Natural killer cell (primary cell): ENCODE data around the gene NEU4. TPM values are rescaled to one million over a fixed set of nuclear protein-coding genes. Genes with fewer than 3 reads are reported as not detected.
A peak's percentile ranks its signal among the peaks of the same experiment; 100 is the strongest.

ENCODE experiments used
- ATAC-seq, 3 donors: fragments of 150-1000 bp in 2 of 3; fragments of 200-7000 bp in 1 of 3; cut with Tn5 transposase; 1 replicate in 1 of 3; 2 replicates in 2 of 3; pipeline ENCODE4 v1.10.0; 2021; ENCODE audit warnings: mild to moderate bottlenecking in 2 of 3, moderate library complexity in 2 of 3
- DNase-seq, 2 donors: peaks; one replicate each; pipeline versions ENCODE4 v3.0.0 to v3.0.0-alpha.2; 2013 to 2021; ENCODE audit warnings: mixed read lengths in 1 of 2
- H3K27ac ChIP-seq: one replicate; pipeline ENCODE4 v1.5.1; 2013; ENCODE audit warnings: mild to moderate bottlenecking, low read length
- H3K27me3 ChIP-seq: one replicate; pipeline ENCODE4 v1.6.1; 2013; ENCODE audit warnings: low read length; ENCODE audit not compliant: control insufficient read depth, insufficient read depth
- H3K36me3 ChIP-seq: one replicate; pipeline ENCODE4 v1.6.1; 2013; ENCODE audit warnings: low read length; ENCODE audit not compliant: control insufficient read depth, insufficient read depth
- H3K4me1 ChIP-seq: one replicate; pipeline ENCODE4 v1.6.1; 2013; ENCODE audit warnings: low read length; ENCODE audit not compliant: control insufficient read depth, insufficient read depth
- H3K4me3 ChIP-seq: one replicate; pipeline ENCODE4 v1.5.1; 2013; ENCODE audit warnings: low read length
- H3K9me3 ChIP-seq: one replicate; pipeline ENCODE4 v1.6.1; 2013; ENCODE audit warnings: low read length; ENCODE audit not compliant: control insufficient read depth, insufficient read depth
- H3K27ac Mint-ChIP-seq, 2 donors: one replicate each; pipeline ENCODE4 v1.8.0; 2022; ENCODE audit warnings: mild to moderate bottlenecking in 2 of 2, mixed read lengths in 2 of 2, moderate library complexity in 1 of 2
- H3K27me3 Mint-ChIP-seq, 2 donors: one replicate each; pipeline ENCODE4 v1.8.0; 2022; ENCODE audit warnings: low read depth in 2 of 2, mixed read lengths in 2 of 2
- H3K36me3 Mint-ChIP-seq: one replicate; pipeline ENCODE4 v1.8.0; 2022; ENCODE audit warnings: mixed read lengths
- H3K4me1 Mint-ChIP-seq, 2 donors: one replicate each; pipeline ENCODE4 v1.8.0; 2022; ENCODE audit warnings: mixed read lengths in 2 of 2
- H3K4me3 Mint-ChIP-seq: one replicate; pipeline ENCODE4 v1.8.0; 2022; ENCODE audit warnings: mild to moderate bottlenecking, moderate library complexity, mixed read lengths
- H3K9me3 Mint-ChIP-seq, 2 donors: one replicate each; pipeline ENCODE4 v1.8.0; 2022; ENCODE audit warnings: mixed read lengths in 2 of 2
- WGBS: methylation state at CpG from one replicate; pipeline ENCODE4 v1.1.7; 2013; ENCODE audit warnings: missing lambda C conversion rate; ENCODE audit not compliant: insufficient coverage; 5-methylcytosine and 5-hydroxymethylcytosine counted together
- intact Hi-C: fragments of 100-400 bp; cut with micrococcal nuclease; formaldehyde crosslinking; loops from one replicate; pipeline ENCODE4 v1.14.2; 2022
- total RNA-seq, 4 donors: library from RNA; stranded (reverse); fragments of 120-200 nt in 1 of 4; gene quantifications; one replicate each; pipeline versions ENCODE4 v1.2.3 to v1.2.4, GENCODE V29; 2013 to 2022
- TF ChIP-seq, protein P1 (sequence below): fragments of 200-600 bp; IDR thresholded peaks from one replicate; pipeline ENCODE4 v1.8.0; 2022; ENCODE audit warnings: antibody characterized with exemption

NEU4 gene
- total RNA-seq, 3 donors from 2014 or later (not counting 1 experiment from before 2014, with no cell fraction given): 0.39 to 6.6 (median 2.2) TPM

DNA sequence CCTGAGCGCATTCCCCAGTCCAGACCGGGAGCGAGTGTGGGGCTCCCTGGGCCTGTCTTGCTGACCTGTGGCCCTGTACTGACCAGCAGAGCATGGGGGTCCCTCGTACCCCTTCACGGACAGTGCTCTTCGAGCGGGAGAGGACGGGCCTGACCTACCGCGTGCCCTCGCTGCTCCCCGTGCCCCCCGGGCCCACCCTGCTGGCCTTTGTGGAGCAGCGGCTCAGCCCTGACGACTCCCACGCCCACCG is 5.3 kb downstream of the NEU4 start:
- ATAC-seq: no peak
- no peaks in the 10 kb centered on the region for H3K9me3 Mint-ChIP-seq
- H3K27me3 Mint-ChIP-seq: peaks cover 0 to 5% of the 10 kb centered on the region in 2 donors
- Histone ChIP-seq H3K4me1 (peaks cover 14% of the 10 kb centered on the region), H3K9me3 (no peaks in the 10 kb centered on the region), H3K36me3 (no peaks in the 10 kb centered on the region), H3K27ac (no peak overlapping the region), H3K4me3 (no peak overlapping the region), H3K27me3 (no peaks in the 10 kb centered on the region)
- no peak for DNase-seq
- intact Hi-C loops: no loop called here
- peaks cover 7 to 16% of the 10 kb centered on the region in 2 donors for H3K4me1 Mint-ChIP-seq
- TF ChIP-seq, protein P1, sequence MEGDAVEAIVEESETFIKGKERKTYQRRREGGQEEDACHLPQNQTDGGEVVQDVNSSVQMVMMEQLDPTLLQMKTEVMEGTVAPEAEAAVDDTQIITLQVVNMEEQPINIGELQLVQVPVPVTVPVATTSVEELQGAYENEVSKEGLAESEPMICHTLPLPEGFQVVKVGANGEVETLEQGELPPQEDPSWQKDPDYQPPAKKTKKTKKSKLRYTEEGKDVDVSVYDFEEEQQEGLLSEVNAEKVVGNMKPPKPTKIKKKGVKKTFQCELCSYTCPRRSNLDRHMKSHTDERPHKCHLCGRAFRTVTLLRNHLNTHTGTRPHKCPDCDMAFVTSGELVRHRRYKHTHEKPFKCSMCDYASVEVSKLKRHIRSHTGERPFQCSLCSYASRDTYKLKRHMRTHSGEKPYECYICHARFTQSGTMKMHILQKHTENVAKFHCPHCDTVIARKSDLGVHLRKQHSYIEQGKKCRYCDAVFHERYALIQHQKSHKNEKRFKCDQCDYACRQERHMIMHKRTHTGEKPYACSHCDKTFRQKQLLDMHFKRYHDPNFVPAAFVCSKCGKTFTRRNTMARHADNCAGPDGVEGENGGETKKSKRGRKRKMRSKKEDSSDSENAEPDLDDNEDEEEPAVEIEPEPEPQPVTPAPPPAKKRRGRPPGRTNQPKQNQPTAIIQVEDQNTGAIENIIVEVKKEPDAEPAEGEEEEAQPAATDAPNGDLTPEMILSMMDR: no peak
- H3K27ac Mint-ChIP-seq: no peak overlapping the region
- 95% methylated on average over 17 of the region's 17 CpGs for WGBS
- no peaks in the 10 kb centered on the region for H3K36me3 Mint-ChIP-seq
- no peak overlapping the region for H3K4me3 Mint-ChIP-seq

DNA sequence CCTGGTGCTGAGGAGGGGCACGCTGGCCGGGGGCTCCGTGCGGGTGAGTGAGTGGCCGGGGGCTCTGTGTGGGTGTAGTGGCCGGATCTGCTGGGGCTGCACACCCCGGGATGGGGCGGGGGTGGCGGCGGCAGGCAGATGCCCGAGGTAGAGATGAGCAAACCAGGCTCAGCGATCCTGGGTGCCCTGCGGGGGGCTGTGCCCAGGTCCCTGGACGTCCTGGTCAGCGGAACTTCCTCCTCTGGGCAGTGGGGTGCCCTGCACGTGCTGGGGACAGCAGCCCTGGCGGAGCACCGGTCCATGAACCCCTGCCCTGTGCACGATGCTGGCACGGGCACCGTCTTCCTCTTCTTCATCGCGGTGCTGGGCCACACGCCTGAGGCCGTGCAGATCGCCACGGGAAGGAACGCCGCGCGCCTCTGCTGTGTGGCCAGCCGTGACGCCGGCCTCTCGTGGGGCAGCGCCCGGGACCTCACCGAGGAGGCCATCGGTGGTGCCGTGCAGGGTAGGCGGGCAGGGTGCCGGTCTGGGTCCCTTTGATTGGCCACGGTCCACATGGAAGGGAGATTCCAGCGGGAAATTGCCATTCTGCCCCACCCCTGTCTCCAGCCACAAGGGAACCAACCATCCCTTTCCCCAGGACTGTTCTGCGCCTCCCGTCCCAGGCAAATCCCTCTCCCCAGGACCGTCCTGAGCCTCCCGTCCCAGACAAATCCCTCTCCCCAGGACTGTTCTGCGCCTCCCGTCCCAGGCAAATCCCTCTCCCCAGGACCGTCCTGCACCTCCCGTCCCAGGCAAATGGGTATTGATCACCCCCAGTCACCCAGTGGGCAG is 5.9 kb downstream of the NEU4 start:
- ATAC-seq (no peak), DNase-seq (no peak)
- Mint-ChIP-seq H3K4me1 (peaks cover 7 to 16% of the 10 kb centered on the region in 2 donors), H3K4me3 (no peak overlapping the region), H3K27me3 (peaks cover 0 to 5% of the 10 kb centered on the region in 2 donors), H3K27ac (no peak overlapping the region), H3K36me3 (no peaks in the 10 kb centered on the region), H3K9me3 (no peaks in the 10 kb centered on the region)
- Histone ChIP-seq H3K4me3 (no peak overlapping the region), H3K4me1 (peaks cover 14% of the 10 kb centered on the region), H3K9me3 (no peaks in the 10 kb centered on the region), H3K27ac (no peak overlapping the region), H3K27me3 (no peaks in the 10 kb centered on the region), H3K36me3 (no peaks in the 10 kb centered on the region)
- TF ChIP-seq, protein P1: no peak
- intact Hi-C loops: no loop called here
- WGBS: 90% methylated on average over 52 of the region's 52 CpGs

DNA sequence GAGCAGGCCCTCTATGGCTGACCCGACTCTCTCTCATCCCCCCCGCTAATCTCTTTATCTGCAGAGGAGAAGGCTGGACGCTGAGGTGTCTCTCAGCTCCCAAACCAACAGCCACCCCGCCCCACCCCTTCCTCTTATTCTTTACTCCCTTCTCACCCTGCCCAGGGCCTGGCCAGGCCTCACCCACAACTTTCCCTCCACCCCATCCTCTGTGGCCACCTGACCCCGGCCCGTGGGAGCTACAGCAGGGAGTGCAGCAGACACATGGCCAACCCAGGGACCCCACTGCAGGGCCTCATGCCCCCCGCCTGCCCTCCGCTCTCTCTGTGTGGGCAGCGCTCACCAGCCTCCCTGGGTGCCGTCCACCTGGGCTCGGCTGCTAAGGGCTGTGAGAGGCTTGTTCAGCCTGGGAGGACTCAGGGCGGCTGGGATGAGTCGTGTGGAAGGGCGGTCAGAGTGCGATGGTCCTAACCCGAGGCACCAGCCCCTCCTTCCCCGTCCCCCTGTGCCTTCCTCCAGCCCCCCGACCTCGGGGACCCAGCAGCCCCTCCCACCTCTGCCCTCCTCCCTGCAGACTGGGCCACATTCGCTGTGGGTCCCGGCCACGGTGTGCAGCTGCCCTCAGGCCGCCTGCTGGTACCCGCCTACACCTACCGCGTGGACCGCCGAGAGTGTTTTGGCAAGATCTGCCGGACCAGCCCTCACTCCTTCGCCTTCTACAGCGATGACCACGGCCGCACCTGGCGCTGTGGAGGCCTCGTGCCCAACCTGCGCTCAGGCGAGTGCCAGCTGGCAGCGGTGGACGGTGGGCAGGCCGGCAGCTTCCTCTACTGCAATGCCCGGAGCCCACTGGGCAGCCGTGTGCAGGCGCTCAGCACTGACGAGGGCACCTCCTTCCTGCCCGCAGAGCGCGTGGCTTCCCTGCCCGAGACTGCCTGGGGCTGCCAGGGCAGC is 6.8 kb downstream of the NEU4 start:
- TF ChIP-seq, protein P1: no peak
- intact Hi-C loops: no loop called here
- Mint-ChIP-seq H3K27me3 (peaks cover 0 to 5% of the 10 kb centered on the region in 2 donors), H3K4me1 (peaks cover 7 to 16% of the 10 kb centered on the region in 2 donors), H3K4me3 (no peak overlapping the region), H3K27ac (no peak overlapping the region), H3K9me3 (no peaks in the 10 kb centered on the region), H3K36me3 (no peaks in the 10 kb centered on the region)
- DNase-seq: peak in 1 of 2 donors; percentile 14
- Histone ChIP-seq H3K4me3 (no peak overlapping the region), H3K36me3 (no peaks in the 10 kb centered on the region), H3K9me3 (no peaks in the 10 kb centered on the region), H3K27ac (no peak overlapping the region), H3K4me1 (peaks cover 14% of the 10 kb centered on the region), H3K27me3 (no peaks in the 10 kb centered on the region)
- no peak for ATAC-seq
- WGBS: 85% methylated on average over 48 of the region's 48 CpGs
